NCI-H526 (cell line): ENCODE data around the gene KIFAP3.
"Not testable (repeated sequence)": the region's sequence is repeated elsewhere in the genome, so short reads cannot be mapped to it uniquely, and the experiment has no call there.

ENCODE experiments used
- DNase-seq, 2 experiments: peaks; one replicate each; lab custom pipeline; 2025; lab: John Stamatoyannopoulos, UW

KIFAP3 gene

DNA sequence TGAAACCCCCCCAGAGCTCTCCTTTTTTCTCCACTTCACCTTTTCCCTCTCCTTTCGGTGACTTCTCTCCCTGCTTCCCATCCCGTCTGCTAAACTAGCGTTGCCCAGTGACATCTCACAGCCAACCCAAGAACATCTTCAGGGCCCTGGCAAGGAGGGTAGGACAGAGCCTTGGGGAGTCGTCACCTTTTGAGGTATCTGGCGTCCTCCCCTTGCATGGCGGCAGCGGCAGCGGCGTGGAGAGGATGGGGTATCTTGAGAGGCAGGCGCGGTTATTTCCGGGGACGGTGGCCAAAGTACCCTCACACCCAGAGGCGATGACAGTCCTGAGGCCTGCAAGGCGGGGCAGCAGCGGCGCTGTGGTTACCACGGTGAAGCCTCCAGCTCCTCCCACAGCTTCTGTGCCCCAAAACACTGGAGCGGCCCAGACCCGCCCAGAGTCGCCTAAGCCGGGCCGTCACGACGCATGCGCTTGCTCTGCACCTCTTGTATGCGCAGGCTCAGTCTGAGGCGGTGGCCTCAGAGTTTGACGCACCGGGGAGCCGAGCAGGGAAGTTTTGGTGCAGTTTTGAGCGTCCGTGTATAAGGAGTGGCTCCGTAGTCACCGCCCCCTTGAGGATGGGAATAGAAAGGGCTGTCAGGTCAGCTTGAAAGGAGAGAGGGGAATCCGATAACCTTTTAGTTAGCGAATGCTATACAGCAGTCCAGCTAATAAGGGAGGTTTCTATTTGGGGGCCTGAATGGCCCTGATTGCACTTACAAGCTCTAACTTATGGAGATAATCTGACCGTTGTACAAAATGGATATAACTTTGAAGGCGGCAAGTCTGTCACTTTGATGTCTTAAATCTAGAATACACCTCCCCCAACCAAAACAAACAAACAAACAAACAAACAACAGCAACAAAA, at the start of gene KIFAP3:
KIFAP3 (minus strand) TSS at position 446 of the 908 bp plus-strand sequence; CDS start at position 218, 228 bp downstream.
- peak; percentile 99 to 100 for DNase-seq

DNA sequence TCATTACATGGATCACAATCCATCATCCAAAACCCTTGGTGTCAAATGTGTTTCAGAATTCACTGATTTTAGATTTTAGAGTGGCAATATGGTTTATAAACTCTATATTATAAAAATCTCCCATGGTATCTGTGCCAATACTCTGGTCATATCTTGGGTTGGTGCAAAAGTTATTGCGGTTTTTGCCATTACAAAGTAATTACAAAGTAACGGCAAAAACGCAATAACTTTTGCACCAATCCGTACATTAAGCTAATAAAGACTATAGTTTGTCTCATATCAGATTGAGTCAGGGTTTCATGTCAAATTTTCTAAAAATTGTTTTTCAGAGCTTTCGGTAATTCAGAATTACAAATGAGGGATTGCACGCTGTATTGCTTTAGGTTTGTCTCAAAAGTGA, 47.9 kb upstream of the KIFAP3 start:
- DNase-seq: no peak

DNA sequence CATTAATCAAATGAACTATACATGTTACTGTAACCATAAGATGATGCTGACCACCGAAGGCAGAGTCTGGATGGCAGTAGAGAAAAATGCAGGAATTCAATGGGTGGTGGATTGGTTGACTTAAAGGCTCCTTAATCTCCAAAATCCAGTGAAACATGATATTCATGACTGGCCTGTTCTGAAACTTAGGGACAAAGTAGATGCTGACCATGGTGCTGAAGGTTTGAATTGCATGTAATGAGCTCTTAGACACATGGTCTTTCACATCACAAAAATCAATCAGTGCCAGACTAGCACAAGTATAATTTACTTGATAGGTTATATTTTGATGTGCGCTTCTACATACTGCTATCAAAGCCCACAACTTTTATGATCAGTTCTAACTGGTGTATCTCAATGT, 40.4 kb upstream of the KIFAP3 start:
- no peak for DNase-seq

DNA sequence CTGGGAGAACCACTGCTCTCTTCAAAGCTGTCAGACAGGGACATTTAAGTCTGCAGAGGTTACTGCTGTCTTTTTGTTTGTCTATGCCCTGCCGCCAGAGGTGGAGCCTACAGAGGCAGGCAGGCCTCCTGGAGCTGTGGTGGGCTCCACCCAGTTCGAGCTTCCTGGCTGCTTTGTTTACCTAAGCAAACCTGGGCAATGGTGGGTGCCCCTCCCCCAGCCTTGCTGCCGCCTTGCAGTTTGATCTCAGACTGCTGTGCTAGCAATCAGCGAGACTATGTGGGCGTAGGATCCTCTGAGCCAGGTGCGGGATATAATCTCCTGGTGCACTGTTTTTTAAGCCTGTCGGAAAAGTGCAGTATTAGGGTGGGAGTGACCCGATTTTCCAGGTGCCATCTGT, 38.6 kb upstream of the KIFAP3 start:
- DNase-seq: peak in 1 of 2 experiments; percentile 35

DNA sequence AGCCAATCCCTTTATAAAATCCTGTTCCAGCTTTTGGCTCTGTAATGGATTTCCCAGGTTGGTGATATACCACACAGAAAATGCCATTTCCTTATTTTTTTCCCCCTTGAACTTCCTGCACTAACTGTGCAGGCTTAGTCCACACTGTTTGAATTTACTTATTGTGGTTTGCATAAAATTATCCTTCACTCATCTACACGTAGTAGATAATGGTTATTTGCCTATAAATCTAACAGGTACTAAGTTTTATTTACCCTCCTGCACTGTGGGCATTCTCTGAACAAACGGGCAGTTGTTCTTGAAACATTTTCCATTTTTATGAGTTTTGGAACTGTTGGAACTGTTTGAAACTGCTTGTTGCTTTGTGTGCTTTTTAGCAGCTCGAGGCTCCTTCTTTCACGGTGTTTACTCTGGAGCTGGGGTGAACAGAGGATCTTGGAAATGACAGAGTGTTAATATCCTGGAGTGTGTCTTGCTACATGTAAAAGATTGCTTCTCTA, 23.0 kb upstream of the KIFAP3 start:
- peak; percentile 98 to 100 for DNase-seq

DNA sequence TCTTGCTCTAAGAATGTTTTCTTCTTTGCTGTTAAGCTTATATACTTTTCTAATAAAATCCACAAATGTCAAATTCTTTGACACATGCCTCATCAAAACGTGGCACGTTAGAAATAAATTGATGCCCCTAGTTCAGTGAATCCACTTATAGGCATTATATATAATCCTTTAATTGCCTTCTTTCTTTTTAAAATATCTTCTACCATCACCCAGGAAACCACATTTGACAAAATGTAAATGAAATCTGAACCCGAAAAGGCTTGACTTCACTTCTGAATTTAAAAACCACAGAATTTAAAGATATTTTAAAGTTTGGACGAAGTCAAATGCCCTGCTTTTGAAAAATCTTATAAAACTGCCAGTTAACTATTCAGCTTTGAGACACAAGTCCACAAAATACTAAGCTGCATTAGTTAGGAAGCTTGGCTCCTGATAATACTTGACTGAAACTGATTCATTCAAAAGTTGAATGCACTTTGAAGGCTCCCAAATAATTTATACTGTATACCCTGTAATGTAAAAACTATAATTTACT, 22.4 kb upstream of the KIFAP3 start:
- DNase-seq: no peak

DNA sequence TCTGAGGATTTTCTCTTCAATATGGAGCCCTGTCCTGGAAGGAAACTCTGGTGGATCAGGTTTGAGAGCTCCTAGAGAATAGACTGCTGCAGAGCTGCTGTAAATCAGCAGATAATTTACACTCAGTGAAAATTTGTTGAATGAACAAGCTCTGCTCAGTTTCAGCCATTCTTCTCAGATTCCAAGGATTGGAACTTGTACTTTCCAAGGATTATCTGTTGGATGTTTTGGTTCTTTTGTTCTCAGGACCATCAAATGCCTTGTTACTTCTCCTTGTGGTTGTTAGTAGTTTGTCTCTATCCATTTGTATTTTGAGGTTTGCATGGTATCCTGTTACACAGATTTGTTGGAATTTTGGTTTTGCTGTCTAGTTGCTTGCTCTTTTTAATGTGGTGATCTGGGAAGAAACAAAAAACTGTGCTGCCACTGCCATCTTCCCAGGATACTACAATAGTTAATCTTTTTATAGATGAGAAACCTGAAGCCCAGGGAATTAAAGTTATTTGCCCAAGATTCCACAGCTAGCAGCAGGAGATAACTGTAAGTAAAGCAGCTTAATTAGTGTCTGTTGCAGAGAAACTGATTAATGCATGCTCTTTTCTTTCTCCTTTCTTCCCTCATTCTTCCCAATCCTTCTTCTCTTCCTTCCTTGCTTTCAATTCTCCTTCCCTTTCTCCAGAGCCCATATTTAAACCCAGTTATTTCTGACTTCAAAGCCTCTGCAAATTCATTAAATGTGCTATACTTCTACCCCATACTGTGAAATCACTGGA, 21.7 kb upstream of the KIFAP3 start:
- peak; percentile 18 for DNase-seq

DNA sequence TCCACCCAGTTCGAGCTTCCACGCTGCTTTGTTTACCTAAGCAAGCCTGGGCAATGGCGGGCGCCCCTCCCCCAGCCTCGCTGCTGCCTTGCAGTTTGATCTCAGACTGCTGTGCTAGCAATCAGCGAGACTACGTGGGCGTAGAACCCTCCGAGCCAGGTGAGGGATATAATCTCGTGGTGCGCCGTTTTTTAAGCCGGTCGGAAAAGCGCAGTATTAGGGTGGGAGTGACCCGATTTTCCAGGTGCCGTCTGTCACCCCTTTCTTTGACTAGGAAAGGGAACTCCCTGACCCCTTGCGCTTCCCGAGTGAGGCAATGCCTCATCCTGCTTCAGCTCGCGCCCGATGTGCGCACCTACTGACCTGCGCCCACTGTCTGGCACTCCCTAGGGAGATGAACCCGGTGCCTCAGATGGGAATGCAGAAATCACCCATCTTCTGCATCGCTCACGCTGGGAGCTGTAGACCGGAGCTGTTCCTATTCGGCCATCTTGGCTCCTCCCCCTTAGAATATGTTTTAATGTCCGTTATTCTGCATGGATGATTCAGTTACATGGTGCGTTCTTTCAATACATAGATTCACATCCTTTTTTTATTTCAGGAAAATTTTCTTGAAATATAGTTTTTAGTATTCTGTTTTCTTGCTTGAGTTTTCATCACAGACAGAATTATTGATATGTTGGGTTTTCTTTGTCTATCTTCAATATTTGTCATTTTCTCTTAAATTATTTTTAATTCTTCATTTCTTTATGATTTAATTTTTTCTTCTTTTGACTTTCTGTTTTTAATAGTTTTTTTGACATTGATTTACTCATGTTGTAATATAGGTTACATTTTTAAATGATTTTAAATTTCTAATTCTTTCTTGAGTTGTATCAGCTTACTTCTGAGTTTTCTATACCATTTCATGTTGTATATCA, 20.5 kb upstream of the KIFAP3 start:
- not testable (repeated sequence) for DNase-seq

DNA sequence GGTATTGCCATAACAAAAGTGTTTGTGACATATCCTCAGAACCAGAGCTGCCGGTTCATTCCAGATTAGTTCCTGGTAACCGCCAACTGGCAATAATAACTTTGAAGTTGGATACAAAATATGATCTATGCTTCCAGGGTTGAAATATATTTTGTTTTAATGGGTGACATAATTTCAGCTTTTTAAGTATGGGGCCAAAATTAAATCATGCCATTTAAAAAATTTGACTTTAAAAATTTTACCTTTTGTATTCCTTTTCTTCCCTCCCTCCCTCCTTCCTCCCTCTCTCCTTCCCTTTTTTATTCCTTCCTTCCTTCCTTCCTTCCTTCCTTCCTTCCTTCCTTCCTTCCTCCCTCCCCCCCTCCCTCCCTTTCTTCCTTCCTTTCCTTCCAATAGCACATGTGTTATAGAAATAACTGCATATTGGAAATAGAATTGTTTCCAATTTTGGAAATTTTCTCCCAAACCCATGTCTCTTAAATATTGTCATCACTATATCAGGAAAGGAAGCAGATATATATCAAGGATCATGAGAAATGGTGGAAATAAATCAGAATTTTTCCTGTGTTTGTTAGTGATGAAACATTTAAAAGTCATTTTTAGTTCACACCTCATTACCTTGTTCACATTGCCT, 12.0 kb upstream of the KIFAP3 start:
- no peak for DNase-seq

DNA sequence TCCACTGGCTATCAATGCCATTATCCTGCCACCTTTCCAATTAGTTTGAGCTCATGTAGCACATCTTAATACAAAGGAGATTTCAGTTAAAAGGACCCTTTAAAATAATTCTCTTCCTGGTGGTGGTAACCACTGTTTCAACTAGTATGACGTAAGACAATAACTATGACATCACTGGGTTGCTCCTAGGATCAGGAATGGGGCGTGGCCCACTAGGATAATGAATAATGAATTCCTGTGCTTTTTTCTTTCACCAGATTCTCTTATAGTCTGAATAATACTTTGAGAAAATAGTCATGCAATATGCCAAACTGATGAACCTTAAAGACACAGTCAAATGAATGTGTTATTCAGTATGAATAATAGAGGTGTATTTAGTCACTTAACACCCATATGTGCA, 10.6 kb upstream of the KIFAP3 start:
- DNase-seq: no peak

DNA sequence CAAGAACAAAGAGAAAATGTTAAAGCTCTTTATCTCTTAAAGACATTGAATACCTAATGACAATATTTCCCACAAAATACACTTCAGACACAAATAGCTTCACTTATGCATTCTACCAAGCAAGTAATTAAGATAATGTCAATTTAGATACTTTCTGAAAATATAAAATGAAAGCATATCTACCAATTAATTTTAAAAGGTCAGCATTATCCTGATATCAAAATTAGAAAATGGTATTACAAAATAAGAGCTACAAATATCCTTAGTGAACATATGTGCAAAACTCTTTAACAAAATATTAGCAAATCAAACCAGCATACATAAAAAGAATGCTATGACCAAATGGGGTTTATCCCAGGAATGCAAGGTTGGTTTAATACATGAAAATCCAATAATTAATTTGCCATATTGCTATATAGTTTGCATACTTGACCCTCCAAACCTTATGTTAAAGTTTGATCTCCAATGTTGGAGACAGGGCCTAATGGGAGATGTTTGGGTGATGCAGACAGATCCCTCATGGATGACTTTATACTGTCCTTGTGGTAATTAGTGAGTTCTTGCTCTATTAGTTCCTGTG, 4.2 kb upstream of the KIFAP3 start:
- no peak for DNase-seq

DNA sequence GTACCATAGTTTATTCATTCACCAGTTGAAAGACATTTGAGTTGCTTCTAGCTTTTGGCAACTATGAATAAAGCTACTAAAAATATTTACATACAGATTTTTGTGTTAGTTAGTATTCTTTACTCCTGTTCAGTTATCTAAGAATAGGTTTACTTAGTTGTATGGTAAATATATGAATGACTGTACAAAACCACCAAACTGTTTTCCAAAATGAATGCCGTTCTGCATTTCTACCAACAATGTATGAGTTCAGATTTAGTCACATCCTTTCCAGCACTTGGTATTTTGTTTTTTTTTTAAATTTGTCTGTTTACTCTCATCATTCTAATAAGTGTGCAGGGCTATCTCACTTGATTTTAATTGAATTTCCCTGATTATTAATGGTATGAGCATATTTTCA, 3.4 kb upstream of the KIFAP3 start:
- DNase-seq: no peak

DNA sequence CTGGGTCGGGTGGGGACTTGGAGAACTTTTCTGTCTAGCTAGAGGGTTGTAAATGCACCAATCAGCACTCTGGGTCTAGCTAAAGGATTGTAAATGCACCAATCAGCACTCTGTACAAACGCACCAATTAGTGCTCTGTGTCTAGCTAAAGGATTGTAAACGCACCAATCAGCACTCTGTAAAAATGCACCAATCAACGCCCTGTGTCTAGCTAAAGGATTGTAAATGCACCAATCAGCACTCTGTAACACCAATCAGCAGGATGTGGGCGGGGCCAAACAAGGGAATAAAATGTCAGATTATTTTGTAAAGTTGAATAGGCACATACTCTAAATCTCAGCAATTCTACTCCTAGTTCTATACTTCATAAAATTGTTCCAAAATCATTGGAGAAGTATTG, 2.5 kb upstream of the KIFAP3 start:
- not testable (repeated sequence) for DNase-seq

DNA sequence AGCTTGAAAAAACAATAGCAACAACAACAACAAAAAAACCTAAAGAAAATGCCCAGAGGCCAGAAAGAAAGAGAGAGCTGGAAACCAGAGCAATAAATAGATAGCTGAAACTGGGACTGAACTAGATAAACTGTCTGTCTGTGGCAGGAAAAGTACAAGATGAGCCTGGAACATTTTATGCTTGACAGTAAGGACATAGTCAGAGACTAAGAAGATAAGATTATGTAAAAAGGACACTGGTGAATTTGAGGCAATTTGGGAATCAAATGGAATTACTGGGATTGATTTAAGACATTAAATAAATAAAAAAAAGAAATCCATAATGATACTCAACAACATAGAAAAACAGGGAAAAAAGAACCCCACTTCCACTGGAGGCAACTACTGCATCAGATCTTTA, 1.7 kb upstream of the KIFAP3 start:
- DNase-seq: no peak

DNA sequence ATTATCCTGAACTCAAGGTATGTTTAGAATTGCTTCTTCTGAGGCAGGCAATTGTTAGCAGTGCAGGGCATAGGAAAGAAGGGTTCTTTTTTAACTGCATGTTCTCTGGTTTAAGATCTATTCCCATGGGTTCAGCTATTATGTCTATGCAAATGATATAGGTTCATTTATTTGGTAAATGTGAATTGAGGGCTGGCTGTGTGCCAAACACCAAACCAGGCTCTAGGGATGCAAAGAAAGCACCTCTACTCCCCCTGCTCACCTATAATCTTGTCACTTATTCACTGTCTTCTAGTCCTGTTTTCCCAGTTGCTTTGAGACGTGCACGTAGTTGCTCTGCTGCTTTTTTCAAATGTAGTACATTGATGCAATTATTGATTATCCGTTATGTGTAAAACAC, 691 bp upstream of the KIFAP3 start:
- peak; percentile 78 to 93 for DNase-seq

DNA sequence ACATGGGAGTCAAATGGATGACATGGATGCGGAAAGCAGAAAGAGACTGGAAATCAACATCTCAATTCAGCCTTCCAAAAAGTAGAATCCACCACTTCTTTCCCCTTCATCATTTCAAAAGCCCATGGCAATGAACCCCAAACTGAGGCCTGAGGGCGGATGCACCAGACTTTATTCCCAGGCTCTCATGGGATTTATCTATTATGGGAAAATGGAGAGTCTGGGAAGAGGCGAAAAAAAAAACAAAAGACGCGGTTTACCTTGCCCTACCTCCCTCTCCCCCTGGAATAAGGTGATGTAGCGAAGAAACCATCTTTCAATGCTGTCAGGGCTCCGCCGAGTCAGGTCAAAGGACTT, 624 bp downstream of the KIFAP3 start:
- DNase-seq: no peak

DNA sequence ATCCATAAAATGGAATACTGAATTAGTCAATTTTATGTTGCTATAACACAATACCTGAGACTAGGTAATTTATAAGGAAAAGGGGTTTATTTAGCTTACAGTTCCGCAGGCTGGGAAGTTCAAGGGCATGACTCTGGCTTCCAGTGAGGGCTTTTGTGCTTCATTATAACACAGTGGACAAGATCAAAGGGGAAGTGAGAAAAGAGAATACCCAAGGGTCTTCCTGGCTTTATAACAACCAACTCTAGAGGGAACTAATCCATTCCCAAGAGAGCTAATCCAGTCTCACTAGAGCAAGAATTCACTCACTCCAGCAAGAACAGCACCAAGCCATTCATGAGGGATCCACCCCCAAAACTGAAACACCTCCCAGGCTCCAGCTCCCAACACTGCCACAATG, 3.1 kb downstream of the KIFAP3 start:
- DNase-seq: no peak

DNA sequence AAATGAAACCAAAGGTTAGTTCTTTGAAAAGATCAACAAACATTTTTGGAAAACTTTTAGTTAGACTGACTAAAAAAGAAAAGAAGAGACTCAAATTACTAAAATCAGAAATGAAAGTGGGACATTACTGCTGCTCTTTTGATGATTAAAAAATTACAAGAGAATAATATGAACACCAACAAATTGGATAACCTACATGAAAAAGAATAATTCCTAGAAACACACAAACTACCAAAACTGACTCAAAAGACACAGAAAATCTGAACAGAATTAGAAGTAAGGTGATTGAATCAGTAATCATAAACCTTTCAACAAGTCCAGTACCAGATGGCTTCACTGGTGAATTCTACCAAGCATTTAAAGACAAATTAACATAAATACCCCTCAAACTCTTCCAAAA, 5.6 kb downstream of the KIFAP3 start:
- no peak for DNase-seq

DNA sequence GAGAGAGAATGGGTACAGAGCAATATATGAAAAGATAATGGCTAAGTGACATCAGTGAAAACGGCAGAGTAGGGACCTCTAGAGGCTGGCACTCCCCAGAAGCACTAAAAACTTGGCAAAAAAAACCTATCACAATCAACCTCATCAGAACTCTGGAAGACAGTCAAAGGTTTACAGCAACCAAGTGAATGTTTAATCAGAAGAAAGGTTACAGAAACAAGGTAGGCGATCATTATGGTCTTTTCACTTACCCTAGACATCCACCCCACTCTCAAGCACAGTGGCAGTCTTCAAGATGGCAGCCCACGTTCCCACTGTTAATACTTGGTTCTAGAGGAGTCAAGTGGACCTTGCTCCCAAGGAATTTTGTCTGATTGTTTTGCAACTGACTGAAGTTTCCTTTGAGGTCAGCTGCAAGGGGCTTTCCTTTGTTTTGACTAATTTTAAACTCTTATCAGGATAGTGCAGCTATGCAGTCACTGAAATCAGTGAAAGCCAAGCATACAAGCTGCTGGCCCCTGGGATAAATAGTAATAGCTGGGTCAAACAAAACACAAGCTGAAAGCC, 7.2 kb downstream of the KIFAP3 start:
- no peak for DNase-seq

DNA sequence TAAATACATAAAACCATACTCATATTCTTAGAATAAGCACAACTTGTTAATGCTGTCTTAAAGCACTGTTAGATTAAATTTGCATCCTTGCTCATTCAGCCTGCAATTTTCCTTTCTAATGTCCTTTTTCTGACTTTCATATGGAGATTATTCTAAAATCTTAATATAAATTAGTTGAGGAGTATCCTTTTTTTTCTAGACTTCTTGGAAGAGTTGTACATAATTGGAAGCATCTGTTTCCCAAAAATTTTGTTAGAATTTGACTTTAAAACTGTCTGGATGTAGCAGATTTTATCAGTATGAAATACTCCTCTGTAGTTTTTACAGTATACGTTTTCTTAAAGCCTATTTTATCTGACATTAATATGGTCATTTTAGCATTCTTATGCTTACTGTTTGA, 9.7 kb downstream of the KIFAP3 start:
- no peak for DNase-seq
